ENCODE data around the gene NAV3.

NAV3 gene

DNA sequence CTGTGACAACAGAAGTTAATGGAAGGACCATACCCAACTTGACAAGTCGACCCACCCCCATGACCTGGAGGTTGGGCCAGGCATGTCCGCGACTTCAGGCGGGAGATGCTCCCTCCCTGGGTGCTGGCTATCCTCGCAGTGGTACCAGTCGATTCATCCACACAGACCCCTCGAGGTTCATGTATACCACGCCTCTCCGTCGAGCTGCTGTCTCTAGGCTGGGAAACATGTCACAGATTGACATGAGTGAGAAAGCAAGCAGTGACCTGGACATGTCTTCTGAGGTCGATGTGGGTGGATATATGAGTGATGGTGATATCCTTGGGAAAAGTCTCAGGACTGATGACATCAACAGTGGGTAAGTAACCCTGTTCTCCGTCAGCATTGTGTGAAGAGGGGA is 220.1 kb downstream of the NAV3 start:
- DNase-seq (ENCODE audit: low spot score): no peak
- in situ Hi-C loops (cut with MboI; ENCODE audit: low sequenced_read_pairs, unreplicated experiment): no loop called here
- TF ChIP-seq, protein P1, sequence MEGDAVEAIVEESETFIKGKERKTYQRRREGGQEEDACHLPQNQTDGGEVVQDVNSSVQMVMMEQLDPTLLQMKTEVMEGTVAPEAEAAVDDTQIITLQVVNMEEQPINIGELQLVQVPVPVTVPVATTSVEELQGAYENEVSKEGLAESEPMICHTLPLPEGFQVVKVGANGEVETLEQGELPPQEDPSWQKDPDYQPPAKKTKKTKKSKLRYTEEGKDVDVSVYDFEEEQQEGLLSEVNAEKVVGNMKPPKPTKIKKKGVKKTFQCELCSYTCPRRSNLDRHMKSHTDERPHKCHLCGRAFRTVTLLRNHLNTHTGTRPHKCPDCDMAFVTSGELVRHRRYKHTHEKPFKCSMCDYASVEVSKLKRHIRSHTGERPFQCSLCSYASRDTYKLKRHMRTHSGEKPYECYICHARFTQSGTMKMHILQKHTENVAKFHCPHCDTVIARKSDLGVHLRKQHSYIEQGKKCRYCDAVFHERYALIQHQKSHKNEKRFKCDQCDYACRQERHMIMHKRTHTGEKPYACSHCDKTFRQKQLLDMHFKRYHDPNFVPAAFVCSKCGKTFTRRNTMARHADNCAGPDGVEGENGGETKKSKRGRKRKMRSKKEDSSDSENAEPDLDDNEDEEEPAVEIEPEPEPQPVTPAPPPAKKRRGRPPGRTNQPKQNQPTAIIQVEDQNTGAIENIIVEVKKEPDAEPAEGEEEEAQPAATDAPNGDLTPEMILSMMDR (IDR thresholded peaks at IDR 0.05; ENCODE audit: borderline replicate concordance, control extremely low read depth, extremely low read depth, insufficient read depth, missing control alignments): no peak

DNA sequence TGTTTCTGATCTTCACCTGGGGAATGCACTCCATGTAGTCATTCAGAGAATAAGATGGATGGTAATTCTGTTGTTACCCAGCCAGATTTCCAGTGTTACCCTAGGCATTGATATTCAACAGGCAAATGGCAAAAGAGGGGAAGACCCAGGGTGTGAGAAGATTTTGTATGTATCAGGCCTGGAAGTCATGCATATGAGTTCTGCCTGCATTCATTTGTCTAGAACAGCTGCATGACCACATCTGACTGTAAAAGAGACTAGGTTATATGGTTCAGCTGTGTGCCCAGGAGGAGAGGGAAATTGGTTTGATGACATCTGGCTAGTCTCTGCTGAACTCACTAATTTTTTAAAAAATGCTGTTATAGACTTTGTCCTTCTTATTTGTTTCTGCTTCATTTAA is 224.9 kb downstream of the NAV3 start:
- in situ Hi-C loops (cut with MboI; ENCODE audit: low sequenced_read_pairs, unreplicated experiment): no loop called here
- DNase-seq (ENCODE audit: low spot score): no peak

DNA sequence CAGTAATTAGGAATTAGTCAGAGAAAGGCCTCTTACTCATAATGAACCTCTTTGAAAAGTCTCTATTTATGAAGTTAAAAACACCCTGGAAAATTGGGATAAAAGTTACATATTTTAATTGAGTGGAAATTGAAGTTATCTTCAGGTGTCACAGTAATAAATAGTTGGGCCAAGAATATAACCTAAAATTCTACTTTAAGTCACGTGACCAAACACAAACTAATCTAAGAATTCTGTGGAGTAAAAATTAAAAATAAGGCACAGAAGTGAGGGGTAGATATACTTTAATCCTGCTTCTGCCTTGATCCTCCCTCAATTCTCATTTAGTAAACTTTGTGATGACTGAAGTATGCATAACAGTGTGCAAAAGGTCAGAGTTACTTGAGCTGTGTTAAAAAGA is 226.4 kb downstream of the NAV3 start:
- TF ChIP-seq, protein P1 (IDR thresholded peaks at IDR 0.05; ENCODE audit: borderline replicate concordance, control extremely low read depth, extremely low read depth, insufficient read depth, missing control alignments): no peak
- in situ Hi-C loops (cut with MboI; ENCODE audit: low sequenced_read_pairs, unreplicated experiment): no loop called here
- no peak for DNase-seq (ENCODE audit: low spot score)

More for the DNA sequence above, 224.9 kb downstream of the NAV3 start:
- TF ChIP-seq, protein P1 (IDR thresholded peaks at IDR 0.05; ENCODE audit: borderline replicate concordance, control extremely low read depth, extremely low read depth, insufficient read depth, missing control alignments): no peak

DNA sequence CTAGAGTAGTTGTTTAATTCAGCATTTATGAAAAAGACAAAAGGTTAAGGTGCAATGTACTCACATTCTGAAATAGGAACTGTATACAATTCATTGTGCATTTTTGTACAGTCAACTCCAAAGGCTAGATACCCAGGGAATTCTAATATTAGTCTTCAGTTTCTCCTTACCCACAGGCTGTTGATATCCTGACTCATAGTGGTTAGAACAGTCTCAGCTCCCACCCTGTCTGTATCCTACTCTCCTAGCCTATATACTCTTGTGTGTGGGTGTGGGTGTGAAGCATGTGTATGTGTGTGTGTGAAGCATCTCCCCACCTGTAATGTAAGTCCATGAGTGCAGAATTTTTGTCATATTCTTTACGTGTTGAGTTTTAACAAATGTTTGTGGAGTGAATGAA is 229.5 kb downstream of the NAV3 start:
- in situ Hi-C loops (cut with MboI; ENCODE audit: low sequenced_read_pairs, unreplicated experiment): no loop called here
- no peak for DNase-seq (ENCODE audit: low spot score)
- TF ChIP-seq, protein P1 (IDR thresholded peaks at IDR 0.05; ENCODE audit: borderline replicate concordance, control extremely low read depth, extremely low read depth, insufficient read depth, missing control alignments): no peak

DNA sequence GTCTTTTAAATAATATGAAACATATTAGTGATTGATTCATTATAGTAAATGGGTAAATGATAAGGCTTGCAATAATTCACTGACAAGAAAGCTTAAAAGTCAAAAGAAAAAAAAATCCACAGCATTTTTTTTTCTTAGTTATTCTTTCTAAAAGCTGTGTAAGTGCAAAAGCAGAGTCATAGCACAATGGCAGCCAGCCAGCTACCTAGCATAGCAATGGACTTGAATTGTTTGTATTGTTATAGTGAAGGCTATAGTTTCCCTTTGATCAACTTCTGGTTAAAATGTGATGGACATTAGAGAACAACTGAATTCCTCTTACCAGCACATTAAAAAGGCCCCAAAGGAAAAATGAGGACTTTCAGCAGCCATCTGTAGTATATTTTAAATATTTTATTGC is 232.1 kb downstream of the NAV3 start:
- TF ChIP-seq, protein P1 (IDR thresholded peaks at IDR 0.05; ENCODE audit: borderline replicate concordance, control extremely low read depth, extremely low read depth, insufficient read depth, missing control alignments): no peak
- in situ Hi-C loops (cut with MboI; ENCODE audit: low sequenced_read_pairs, unreplicated experiment): no loop called here
- DNase-seq (ENCODE audit: low spot score): no peak

DNA sequence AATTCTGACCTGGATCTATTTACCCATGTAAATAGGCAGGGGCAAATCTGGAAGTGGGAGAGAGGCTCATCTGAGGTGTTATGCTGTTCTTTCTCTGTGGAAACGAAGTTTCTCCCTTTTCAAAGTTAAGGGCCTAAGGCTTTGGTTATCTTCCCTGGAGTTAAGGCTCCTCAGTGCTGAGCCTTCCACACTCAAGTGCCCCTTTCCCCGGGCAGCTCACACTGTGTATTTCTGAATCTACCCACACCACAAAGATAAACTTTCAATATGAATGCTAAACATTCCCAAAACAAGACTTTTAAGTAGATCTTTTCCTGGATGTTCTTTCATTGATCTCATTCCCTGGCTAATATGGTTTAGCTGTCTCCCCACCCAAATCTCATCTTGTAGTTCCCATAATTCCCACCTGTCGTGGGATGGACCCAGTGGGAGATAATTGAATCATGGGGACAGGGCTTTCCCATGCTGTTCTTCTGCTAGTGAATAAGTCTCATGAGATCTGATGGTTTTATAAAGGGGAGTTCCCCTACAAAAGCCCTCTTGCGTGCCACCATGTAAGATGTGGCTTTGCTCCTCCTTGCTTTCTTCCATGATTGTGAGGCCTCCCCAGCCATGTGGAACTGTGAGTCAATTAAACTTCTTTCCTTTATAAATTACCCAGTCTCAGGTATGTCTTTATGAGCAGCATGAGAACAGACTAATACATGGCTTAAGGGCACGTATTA is 251.1 kb downstream of the NAV3 start:
- in situ Hi-C loops (cut with MboI; ENCODE audit: low sequenced_read_pairs, unreplicated experiment): no loop called here
- TF ChIP-seq, protein P1 (IDR thresholded peaks at IDR 0.05; ENCODE audit: borderline replicate concordance, control extremely low read depth, extremely low read depth, insufficient read depth, missing control alignments): no peak
- no peak for DNase-seq (ENCODE audit: low spot score)
